Smooth muscle cell (in vitro differentiated cells): ENCODE results near the gene TSC22D3. TPM values are rescaled to one million over a fixed set of nuclear protein-coding genes. Genes with fewer than 3 reads are reported as not detected.
A peak's percentile ranks its signal among the peaks of the same experiment; 100 is the strongest.

Experiments
- DNase-seq: peaks from one replicate; lab custom pipeline; 2025; ENCODE audit not compliant: unreplicated experiment; lab: John Stamatoyannopoulos, UW
- H2AFZ ChIP-seq: fragments of 200-600 bp; sonication (generic); 2 replicates; pipeline ENCODE4 v1.6.0; 2016; ENCODE audit warnings: antibody characterized with exemption, low read depth, mild to moderate bottlenecking
- H3F3A ChIP-seq: fragments of 200-600 bp; sonication (generic); 2 replicates; pipeline ENCODE4 v1.6.0; 2017; ENCODE audit warnings: antibody characterized with exemption, low read depth
- H3K27ac ChIP-seq: fragments of 200-600 bp; sonication (generic); 2 replicates; pipeline ENCODE4 v1.5.1; 2016; ENCODE audit warnings: low read depth, mild to moderate bottlenecking
- H3K27me3 ChIP-seq: fragments of 200-600 bp; sonication (generic); 2 replicates; pipeline ENCODE4 v1.6.1; 2016; ENCODE audit warnings: low read depth, mild to moderate bottlenecking
- H3K36me3 ChIP-seq: fragments of 200-600 bp; sonication (generic); 2 replicates; pipeline ENCODE4 v1.5.1; 2016; ENCODE audit warnings: low read depth
- H3K4me1 ChIP-seq: fragments of 200-600 bp; sonication (generic); 2 replicates; pipeline ENCODE4 v1.5.1; 2016; ENCODE audit warnings: low read depth
- H3K4me2 ChIP-seq: fragments of 200-600 bp; sonication (generic); 2 replicates; pipeline ENCODE4 v1.6.0; 2016; ENCODE audit warnings: mild to moderate bottlenecking
- H3K4me3 ChIP-seq: fragments of 200-600 bp; sonication (generic); 2 replicates; pipeline ENCODE4 v1.5.1; 2016; ENCODE audit warnings: mild to moderate bottlenecking
- H3K79me2 ChIP-seq: fragments of 200-600 bp; sonication (generic); 2 replicates; pipeline ENCODE4 v1.6.0; 2016; ENCODE audit warnings: low read depth, mild to moderate bottlenecking
- H3K9ac ChIP-seq: fragments of 200-600 bp; sonication (generic); 2 replicates; pipeline ENCODE4 v1.6.0; 2016; ENCODE audit warnings: low read depth
- H3K9me3 ChIP-seq: fragments of 200-600 bp; sonication (generic); replicated peaks from 2 replicates; pipeline ENCODE4 v1.5.1; 2016; ENCODE audit warnings: low read depth
- H4K20me1 ChIP-seq: fragments of 200-600 bp; sonication (generic); 2 replicates; pipeline ENCODE4 v1.6.0; 2016; ENCODE audit warnings: low read depth
- WGBS: methylation state at CpG from one replicate; pipeline ENCODE4 v1.1.7; 2016; ENCODE audit warnings: low lambda C conversion rate; 5-methylcytosine and 5-hydroxymethylcytosine counted together
- polyA plus RNA-seq: library from polyadenylated mRNA; unstranded; fragments of >200 nt; fragmentation: Nextera tagmentation; extraction: Ambion mirVana; gene quantifications from 2 replicates; pipeline ENCODE4 v1.2.1, GENCODE V29; 2016
- total RNA-seq: library from RNA; depleted of rRNA; stranded (reverse); fragments of >200 nt; gene quantifications from 2 replicates; pipeline ENCODE4 v1.2.3, GENCODE V29; 2014
- TF ChIP-seq, protein P1 (sequence below): fragments of 200-600 bp; sonication (generic); IDR thresholded peaks from 2 replicates; pipeline ENCODE4 v1.5.1; 2017; ENCODE audit warnings: borderline replicate concordance, mild to moderate bottlenecking, antibody characterized with exemption; ENCODE audit not compliant: insufficient read depth, poor library complexity, severe bottlenecking

The TSC22D3 gene
- total RNA-seq (144 and 163 TPM in 2 replicates), polyA plus RNA-seq (202 and 271 TPM in 2 replicates)

DNA sequence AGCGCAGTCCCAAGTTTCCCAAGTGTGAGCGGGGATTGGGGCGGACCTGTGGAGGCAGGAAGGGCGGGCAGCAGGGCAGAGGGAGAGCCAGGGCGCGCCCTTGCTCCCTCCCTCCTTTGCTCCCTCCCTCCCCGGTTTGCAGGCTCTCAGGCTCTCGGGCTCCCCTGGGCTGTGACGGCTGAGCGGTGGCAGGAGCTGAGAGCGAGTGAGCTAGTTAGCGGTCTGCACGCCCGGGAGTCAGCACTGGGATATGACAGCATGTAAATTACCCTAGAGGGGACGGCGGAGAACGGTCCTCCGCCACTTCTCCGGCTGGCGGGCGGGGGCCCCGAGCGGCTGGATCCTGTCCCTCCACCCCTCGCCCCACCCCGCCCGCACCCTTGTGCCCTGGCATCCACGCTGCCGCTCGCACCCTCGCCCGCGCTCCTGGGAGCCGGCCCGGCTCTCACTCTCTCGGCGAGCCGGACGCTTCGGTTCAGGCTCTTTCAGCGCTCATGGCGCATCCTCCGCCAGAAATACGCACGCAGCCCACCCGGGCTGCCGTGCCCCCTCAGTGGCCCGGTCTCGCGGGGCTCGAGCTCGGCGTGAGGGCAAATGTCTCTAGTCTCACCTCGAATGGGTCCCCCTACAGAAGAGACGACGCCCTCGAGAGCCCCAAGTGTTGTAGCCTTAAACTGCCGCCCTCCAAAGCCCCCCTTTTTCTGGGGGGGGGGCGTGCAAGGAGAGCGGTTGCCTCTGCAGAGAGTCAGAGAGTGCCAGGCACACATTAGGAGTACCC lies at the start of gene TSC22D3:
TSS of gene TSC22D3 (minus strand) at position 54 of the 778 bp plus-strand sequence. CDS start 368 bp downstream, outside the sequence.
- peak within 1 kb of the TSS; percentile 64 for H3K4me3 ChIP-seq
- peak within 1 kb of the TSS; percentile 96 for H3K4me2 ChIP-seq
- peak within 1 kb of the TSS; percentile 23 for H3K9ac ChIP-seq
- 1% methylated on average over 43 of the region's 59 CpGs for WGBS
- H3K9me3 ChIP-seq = no peaks in the 10 kb centered on the region
- no peaks in the 10 kb centered on the region for H4K20me1 ChIP-seq
- TF ChIP-seq, protein P1, sequence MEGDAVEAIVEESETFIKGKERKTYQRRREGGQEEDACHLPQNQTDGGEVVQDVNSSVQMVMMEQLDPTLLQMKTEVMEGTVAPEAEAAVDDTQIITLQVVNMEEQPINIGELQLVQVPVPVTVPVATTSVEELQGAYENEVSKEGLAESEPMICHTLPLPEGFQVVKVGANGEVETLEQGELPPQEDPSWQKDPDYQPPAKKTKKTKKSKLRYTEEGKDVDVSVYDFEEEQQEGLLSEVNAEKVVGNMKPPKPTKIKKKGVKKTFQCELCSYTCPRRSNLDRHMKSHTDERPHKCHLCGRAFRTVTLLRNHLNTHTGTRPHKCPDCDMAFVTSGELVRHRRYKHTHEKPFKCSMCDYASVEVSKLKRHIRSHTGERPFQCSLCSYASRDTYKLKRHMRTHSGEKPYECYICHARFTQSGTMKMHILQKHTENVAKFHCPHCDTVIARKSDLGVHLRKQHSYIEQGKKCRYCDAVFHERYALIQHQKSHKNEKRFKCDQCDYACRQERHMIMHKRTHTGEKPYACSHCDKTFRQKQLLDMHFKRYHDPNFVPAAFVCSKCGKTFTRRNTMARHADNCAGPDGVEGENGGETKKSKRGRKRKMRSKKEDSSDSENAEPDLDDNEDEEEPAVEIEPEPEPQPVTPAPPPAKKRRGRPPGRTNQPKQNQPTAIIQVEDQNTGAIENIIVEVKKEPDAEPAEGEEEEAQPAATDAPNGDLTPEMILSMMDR = peak; percentile 4
- H3K4me1 ChIP-seq = peaks cover 16% of the 10 kb centered on the region
- no peaks in the 10 kb centered on the region for H3K36me3 ChIP-seq
- H2AFZ ChIP-seq = peak within 1 kb of the TSS; percentile 98
- no peaks in the 10 kb centered on the region for H3F3A ChIP-seq
- H3K79me2 ChIP-seq = no peaks in the 10 kb centered on the region
- H3K27me3 ChIP-seq = peaks cover 38% of the 10 kb centered on the region
- H3K27ac ChIP-seq = no peak within 1 kb of the TSS
- DNase-seq = peak; percentile 48

- Histone ChIP-seq H3K9me3 (peaks cover 9% of the 10 kb centered on the region), H3K27ac (peak overlapping the region; percentile 18), H2AFZ (no peak overlapping the region), H3K4me3 (no peak overlapping the region), H3K9ac (no peak overlapping the region), H3K79me2 (peaks cover 7% of the 10 kb centered on the region), H3F3A (no peaks in the 10 kb centered on the region), H3K36me3 (no peaks in the 10 kb centered on the region), H3K4me1 (no peaks in the 10 kb centered on the region), H3K4me2 (peak overlapping the region; percentile 39), H4K20me1 (peaks cover 9% of the 10 kb centered on the region), H3K27me3 (no peaks in the 10 kb centered on the region)
- 44% methylated on average over 1 of the region's 1 CpG for WGBS
- DNase-seq = no peak
- TF ChIP-seq, protein P1 = no peak
These were observed 47.9 kb upstream of the TSC22D3 start for GRCh38 chrX:107823456-107823855.

GRCh38 chrX:107823042-107823441 lies 47.5 kb upstream of the TSC22D3 start:
- Histone ChIP-seq H3K4me3 (no peak overlapping the region), H3F3A (no peaks in the 10 kb centered on the region), H4K20me1 (peaks cover 7% of the 10 kb centered on the region), H3K79me2 (peaks cover 4% of the 10 kb centered on the region), H3K36me3 (no peaks in the 10 kb centered on the region), H3K27ac (no peak overlapping the region), H3K27me3 (no peaks in the 10 kb centered on the region), H2AFZ (no peak overlapping the region), H3K9ac (no peak overlapping the region), H3K9me3 (peaks cover 9% of the 10 kb centered on the region), H3K4me2 (peak overlapping the region; percentile 39), H3K4me1 (no peaks in the 10 kb centered on the region)
- no peak for DNase-seq
- 77% methylated on average over 2 of the region's 2 CpGs for WGBS
- TF ChIP-seq, protein P1 = no peak
